ENCODE data around the gene DCUN1D4.

DCUN1D4 gene

GRCh38 chr4:51960486-51960885, 117.5 kb downstream of the DCUN1D4 start:
- no peak for DNase-seq

GRCh38 chr4:51963841-51964517, 121.0 kb downstream of the DCUN1D4 start:
- DNase-seq = peak in 1 of 56 donors; percentile 7

- no peak for DNase-seq
Observed at GRCh38 chr4:51965862-51966261, 122.9 kb downstream of the DCUN1D4 start.
